ENCODE data around the gene ZC3H15.

- no peak for TF ChIP-seq CTCF (IDR thresholded peaks at IDR 0.05; ENCODE audit: low read depth, low read length)
- no peak for TF ChIP-seq POLR2A (IDR thresholded peaks at IDR 0.05; ENCODE audit: extremely low read depth, insufficient read length)
Observed at GRCh38 chr2:186543561-186544131, 57.6 kb downstream of the ZC3H15 start.

Data from NB4 (cell line).